ENCODE measurements around the gene MRPL41.
A peak's percentile ranks its signal among the peaks of the same experiment; 100 is the strongest.
"Not testable (repeated sequence)": the region's sequence is repeated elsewhere in the genome, so short reads cannot be mapped to it uniquely, and the experiment has no call there.

The MRPL41 gene

DNA sequence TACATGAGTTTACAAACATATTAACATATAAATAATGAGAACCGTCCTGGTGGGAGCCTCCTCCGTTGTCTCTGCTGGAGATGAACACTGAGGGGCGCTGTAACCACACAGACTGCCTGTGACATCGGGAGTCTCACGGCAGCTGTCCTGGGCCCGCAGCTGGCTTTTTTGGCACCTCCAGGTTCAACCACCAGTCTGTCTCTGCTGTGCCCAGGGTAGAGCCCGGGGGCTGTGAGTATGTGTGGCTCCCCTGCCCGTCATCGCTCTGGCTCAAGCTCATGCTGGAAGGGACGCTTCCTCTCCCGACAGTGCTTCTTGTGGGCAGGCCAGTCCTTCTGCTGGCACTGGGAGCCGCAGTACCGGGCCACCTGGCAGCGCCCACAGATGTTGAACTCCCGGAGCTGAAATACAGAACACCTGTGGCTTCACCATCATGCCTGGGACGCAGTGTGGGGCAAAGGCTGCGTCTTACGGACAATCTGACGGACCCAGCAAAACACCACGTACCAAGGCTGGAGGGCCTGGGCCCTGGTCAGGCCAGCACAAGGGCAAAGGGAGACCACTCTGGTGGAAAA, 30.7 kb downstream of the MRPL41 start:
- no peak for DNase-seq (ENCODE audit: low read depth)

DNA sequence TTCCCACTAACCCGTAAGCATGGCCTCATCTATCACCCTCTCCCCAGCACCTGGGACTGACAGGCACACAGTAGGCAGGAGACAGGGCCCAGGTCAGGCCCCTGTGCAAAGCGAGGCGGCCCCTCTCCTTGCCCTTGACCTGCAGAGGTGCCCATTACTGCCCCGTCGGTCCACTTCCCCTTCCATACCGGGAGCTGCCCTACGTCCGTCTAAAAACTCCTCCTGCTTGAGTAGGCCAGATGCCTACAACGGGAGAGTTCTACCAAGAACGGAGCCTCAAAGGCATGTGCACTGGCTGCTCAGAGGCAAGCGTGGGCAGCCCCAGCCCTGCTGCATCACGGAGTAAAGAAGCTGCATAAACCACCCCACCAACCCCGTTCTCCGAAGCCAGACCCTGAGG, 31.7 kb downstream of the MRPL41 start:
- DNase-seq (ENCODE audit: low read depth), result no peak

DNA sequence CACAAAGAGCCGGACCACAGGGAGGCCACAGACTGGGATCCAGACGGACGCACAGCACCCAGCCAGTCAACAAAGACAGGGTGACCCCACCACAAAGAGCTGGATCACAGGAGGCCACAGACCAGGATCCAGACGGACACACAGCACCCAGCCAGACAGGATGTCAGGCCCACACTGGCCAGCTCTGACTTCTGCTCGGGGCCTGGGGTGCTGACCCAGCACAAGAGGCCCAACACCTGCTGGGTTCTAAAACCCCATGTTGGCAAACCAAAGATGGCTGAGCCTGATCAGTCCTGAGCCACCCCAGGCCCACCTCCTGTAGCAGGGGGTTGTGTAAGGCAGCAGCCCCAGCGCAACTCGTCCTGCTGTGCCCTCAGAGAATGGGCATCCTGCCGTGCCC, 32.3 kb downstream of the MRPL41 start:
- DNase-seq (ENCODE audit: low read depth), result no peak

DNA sequence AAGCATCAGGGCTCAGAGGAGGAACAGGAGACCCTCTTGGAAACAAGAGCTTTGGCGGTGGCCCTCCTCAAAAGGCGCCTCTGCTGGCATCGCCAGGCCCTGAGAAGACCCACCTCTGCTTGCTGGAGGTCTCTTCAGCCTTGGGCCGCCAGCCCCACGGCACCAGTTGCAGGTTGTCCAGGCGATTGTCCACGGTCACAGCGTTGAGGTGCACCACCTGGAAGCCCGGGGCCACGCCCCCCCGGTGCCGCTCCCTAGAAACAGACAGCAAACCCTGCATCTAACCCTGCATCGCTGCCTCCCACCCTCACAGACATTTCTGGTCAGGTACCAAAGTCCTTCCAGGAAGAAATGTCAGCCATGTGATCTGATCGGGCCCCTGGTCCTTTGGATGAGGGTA, 35.2 kb downstream of the MRPL41 start:
- DNase-seq (ENCODE audit: low read depth), result no peak

DNA sequence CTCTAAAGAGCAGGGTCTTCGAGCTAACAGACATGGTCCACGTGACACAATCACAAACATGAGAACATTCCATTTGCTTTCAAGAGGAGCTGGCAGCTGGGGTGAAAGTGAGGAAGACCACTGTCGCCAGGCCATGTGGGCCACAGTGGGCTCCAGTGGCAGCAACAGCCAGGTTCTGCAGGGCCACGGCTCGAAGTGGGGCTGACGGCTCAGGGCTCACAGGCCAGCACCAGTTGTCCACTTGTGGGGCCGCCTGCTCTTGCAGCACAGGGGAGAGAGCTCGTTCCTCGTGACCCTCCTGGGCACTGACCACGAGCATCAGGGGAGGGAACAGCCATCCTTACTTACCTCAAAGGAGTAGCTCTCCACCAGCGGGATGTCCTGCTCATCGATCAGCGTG, 36.6 kb downstream of the MRPL41 start:
- no peak for DNase-seq (ENCODE audit: low read depth)

DNA sequence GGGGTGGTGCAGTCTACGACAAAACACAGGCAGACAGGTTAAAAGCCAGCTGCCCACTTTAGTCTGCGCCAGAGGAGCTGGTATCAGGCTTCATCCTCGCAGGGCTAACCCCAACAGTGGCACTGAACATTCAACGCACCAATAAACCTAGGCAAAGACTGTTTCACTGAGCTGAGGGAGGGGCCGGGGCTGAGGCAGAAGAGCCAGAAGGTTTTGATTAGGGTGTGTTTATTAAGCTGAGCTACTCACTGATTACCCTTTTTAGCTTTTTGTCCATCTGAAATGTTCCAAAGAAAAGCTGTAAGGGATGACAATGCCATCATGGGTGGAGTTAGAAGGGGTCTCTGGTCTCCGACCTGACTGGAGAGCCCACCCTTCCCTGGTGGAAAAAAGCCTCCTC, 37.2 kb downstream of the MRPL41 start:
- DNase-seq (ENCODE audit: low read depth), result no peak

DNA sequence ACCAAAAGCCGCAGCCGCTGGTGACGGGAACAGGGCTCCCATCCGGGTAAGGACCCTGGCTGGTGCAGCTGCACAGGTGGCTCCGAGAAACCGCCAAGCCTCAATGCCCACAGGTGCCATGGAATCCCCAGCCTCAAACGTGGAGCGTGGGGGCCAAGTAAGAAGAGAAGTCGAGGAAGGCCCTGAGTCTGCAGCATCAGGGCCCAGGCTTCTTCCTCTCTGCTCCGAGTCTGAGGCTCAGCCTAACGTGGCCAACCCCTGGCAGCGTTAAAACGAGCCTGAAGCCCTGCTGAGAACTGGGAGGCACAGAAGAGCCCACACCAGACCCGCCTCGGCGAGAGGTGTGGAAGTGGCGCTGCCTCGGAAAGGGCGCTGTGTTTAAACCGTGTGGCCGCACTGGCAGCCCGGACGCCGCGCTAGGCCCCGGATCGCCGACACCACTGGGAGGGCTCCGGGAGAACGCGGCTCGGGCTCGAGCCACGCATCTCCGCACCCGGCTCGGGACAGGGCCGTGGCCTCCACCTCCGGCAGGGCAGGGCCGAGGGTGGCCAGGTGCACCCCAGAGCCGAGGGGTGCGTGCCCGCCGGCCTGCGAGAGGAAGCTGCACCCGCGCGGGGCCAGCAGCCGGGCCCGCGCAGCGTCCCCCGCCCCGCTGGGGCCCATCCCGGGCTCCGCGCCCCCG, 37.9 kb downstream of the MRPL41 start:
- DNase-seq (ENCODE audit: low read depth), result no peak

DNA sequence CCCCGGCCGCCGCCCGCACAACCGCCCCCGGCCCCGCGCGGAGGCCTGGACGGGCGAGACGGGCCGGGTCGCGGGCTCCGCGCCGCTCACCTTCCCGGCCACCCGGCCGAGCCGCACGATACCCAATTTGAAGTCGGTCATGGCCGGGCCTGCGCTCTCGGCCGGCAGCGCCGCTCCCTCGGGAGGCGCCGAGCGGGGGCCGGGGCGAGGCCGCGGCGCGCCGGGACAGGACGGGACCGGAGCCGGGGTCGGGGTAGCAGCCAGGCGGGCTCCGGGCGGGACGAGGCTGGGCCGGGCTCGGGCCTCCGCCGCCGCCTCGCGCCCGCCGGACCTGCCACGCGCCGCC, 38.4 kb downstream of the MRPL41 start:
- DNase-seq (ENCODE audit: low read depth), result no peak

DNA sequence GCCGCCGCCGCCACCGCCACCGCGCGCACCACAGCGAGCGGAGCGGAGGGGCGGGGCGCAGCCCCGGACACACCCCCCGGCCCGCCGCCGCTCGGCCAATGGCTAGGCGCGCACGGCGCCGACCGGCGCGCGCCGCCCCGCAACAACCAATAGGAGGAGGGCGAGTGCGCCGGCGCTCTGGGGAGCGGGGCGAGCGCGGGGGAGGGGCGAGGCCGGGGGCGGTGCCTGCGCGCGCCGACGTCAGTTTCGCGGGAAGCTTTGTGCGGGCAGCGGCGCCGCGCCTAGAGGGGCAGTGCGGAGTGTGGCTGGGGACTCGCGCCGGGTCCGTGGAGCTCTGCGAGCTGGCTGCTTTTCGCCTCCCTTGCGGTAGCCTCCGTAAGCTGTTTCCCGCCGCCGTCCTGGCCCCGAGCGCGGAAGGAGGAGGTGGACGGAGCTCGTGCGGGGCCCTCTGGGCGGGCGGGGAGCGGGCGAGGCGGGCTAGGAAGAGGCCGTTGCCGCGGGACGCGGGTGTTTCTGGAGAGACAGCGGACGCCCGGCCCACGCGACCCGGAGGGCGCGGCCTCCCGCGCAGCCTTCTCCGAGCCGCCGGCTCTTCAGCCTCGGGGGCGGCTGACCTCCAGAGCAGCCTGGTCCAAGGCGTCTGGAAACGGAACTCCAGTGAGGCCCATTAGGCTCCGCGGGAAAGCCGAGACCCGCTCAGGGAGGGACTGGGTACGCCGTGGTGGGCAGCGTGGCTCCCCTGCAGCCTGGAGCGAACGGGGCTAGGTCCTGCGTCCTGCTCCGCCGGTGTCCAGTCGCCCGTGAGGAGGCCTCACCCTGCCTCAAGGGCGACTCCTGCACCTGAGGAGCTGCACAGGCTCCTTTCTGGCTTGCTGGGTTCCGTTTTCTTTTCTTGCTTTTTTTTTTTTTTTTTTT, 39.0 kb downstream of the MRPL41 start, which contains the start of gene ZMYND19:
TSS of gene ZMYND19 (minus strand) at position 44 of the 915 bp plus-strand sequence. CDS start 249 bp downstream, outside the sequence.
- peak; percentile 72 for DNase-seq (ENCODE audit: low read depth)

DNA sequence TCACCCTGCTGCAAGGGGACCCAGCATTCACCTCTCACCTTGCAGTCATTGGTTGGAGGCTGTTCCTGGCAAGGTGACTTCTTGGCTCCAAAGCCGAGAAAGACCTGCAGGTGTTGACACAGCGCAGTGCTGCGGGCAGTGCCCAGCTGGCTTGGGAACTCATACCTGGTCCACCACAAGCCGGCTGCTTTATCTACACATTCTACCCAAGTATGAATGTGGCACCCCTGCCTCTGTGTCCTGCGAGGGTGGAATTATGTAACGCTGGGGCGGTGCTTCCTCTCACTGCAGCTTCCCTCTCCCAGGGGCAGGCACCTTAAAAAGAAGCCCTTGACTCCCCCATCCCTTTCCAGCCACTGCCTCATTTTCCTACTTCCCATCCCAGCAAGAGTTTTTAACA, 41.1 kb downstream of the MRPL41 start:
- no peak for DNase-seq (ENCODE audit: low read depth)

DNA sequence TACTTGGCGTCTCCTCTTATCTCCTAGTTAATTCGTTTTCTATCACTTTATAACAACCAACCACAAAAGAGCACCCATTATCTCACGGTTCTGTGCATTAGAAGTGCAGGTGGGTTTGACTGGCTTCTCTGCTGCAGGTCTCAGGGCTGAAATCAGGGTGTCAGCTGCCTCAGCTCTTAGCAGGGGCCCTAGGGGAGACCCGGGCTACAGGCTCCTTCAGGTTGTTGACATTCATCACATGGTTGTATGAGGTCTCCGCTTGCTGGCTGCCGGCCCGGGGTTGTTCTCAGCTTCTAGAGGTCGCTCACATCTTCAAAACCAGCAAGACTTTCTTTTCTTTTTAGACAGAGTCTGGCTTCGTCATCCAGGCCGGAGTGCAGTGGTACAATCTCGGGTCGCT, 41.5 kb downstream of the MRPL41 start:
- no peak for DNase-seq (ENCODE audit: low read depth)

DNA sequence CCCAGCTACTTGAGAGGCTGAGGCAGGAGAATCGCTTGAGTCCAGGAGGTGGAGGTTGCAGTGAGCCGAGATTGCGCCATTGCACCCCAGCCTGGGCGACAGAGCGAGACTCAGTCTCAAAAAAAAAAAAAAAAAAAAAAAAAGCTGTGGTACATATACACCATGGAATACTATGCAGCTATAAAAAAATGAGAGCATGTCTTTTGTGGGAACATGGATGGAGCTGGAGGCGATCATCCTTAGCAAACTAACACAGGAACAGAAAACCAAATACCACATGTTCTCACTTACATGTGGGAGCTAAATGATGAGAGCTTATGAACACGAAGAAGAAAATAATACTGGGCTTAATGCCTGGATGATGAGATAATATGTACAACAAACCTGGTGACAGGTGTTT, 44.9 kb downstream of the MRPL41 start:
- not testable (repeated sequence) for DNase-seq (ENCODE audit: low read depth)

DNA sequence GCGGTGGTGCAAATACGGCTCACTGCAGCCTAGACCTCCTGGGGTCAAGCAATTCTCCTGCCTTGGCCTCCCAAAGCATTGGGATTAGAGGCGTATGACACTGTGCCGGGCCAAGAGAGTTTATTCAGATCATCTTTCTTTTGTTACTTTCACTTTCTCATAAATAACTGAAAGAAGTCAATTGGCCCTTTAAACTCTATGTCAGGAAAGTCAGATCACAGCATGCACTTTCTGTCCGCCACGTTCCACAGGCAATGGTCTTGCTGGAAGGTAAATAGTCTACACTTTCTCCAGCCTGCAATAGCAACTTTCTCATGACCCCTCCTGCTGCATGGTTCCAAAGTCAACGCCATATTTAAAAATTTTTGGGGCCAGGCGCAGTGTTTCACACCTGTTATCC, 47.3 kb downstream of the MRPL41 start:
- no peak for DNase-seq (ENCODE audit: low read depth)
